GM12865 (cell line): ENCODE measurements around the gene KYNU.
"Not testable (repeated sequence)": the region's sequence is repeated elsewhere in the genome, so short reads cannot be mapped to it uniquely, and the experiment has no call there.

Experiments
- DNase-seq: peaks from one replicate; pipeline ENCODE4 v3.0.0; 2010; ENCODE audit warnings: low read depth
- H3K4me3 ChIP-seq: 2 replicates; pipeline ENCODE4 v1.5.1; 2011; ENCODE audit warnings: mild to moderate bottlenecking, low read depth, low read length, control low read depth
- TF ChIP-seq, protein P1 (sequence below): IDR thresholded peaks from 2 replicates; pipeline ENCODE4 v1.5.1; 2011; ENCODE audit warnings: low read length, control low read depth, low read depth, inconsistent platforms; ENCODE audit not compliant: insufficient read depth; ENCODE audit errors: missing control alignments

Gene KYNU

DNA sequence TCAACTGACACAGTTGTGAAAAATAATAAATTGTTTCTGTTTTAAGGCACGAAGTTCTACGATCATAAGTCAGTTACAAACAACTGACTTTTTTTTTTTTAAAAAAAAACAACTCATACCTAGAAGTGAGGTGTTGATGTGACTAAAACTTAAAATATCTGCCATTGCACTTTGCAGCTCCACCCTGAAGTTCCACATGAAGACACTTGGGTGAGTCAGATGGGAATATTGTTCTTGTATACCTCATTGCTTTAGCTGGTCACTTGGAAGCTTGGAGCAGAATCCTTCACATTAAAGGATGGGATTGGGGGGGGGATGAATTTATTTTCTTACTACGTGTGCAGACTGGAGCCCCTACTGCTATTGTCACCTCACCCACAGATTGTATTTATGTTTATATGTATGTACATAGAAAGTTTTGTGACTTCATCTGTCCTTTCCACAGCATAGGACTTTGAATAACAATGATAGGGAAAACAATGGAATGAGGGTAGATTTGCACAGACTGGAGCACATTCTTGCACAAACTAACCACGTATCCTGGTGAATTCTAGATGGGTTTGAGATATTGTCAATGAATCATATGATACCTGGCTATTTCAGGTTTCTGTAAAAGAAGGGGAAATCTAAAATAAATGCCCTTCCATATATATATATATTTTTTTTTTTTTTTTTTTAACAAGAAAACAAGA lies 193.9 kb downstream of the KYNU start:
- TF ChIP-seq, protein P1, sequence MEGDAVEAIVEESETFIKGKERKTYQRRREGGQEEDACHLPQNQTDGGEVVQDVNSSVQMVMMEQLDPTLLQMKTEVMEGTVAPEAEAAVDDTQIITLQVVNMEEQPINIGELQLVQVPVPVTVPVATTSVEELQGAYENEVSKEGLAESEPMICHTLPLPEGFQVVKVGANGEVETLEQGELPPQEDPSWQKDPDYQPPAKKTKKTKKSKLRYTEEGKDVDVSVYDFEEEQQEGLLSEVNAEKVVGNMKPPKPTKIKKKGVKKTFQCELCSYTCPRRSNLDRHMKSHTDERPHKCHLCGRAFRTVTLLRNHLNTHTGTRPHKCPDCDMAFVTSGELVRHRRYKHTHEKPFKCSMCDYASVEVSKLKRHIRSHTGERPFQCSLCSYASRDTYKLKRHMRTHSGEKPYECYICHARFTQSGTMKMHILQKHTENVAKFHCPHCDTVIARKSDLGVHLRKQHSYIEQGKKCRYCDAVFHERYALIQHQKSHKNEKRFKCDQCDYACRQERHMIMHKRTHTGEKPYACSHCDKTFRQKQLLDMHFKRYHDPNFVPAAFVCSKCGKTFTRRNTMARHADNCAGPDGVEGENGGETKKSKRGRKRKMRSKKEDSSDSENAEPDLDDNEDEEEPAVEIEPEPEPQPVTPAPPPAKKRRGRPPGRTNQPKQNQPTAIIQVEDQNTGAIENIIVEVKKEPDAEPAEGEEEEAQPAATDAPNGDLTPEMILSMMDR = no peak
- no peak overlapping the region for H3K4me3 ChIP-seq
- no peak for DNase-seq

DNA sequence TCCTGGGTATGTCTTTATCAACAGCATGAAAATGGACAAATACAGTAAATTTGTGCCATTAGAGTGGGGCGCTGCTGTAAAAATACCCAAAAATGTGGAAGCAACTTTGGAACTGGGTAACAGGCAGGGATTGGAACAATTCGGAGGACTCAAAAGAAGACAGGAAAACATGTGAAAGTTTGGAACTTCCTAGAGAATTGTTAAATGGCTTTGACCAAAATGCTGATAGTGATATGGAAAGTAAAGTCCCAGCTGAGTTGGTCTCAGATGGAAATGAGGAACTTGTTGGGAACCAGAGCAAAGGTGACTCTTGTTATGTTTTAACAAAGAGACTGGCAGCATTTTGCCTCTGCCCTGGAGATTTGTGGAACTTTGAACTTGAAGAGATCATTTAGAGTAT lies 197.4 kb downstream of the KYNU start:
- DNase-seq, H3K4me3 ChIP-seq: not testable (repeated sequence)

DNA sequence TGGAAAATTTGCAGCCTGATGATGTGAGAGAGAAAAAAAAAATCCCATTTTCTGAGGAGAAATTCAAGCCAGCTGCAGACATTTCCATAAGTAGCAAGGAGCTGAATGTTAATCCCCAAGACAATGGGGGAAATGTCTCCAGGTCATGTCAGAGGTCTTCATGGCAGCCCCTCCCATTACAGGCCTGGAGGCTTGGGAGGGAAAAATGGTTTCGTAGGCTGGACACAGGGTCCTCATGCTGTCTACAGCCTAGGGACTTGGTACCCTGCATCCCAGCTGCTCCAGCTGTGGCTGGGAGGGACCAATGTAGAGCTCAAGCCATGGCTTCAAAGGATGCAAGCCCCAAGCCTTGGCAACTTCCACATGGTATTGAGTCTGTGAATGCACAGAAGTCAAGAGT lies 198.2 kb downstream of the KYNU start:
- no peak for DNase-seq
- TF ChIP-seq, protein P1 = no peak
- H3K4me3 ChIP-seq = no peak overlapping the region

DNA sequence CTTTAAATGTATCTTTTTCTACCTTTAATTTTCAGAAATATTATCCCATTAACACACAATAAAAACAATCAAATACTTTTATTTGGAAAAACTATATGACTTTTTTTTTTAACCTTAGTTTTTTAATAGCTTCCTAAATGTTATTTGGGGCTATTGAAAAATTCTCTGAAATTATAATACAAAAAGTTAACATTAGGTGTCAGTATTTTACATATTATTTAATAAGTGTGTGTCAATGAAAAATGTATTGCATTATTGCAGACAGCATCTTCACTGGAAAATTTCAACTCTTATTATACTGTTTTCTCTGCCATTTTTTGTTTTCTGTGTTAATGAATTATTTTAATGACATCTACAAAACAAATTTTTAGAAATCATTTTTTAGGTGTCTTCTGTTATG lies 200.6 kb downstream of the KYNU start:
- no peak overlapping the region for H3K4me3 ChIP-seq
- DNase-seq = no peak
- TF ChIP-seq, protein P1 = no peak

DNA sequence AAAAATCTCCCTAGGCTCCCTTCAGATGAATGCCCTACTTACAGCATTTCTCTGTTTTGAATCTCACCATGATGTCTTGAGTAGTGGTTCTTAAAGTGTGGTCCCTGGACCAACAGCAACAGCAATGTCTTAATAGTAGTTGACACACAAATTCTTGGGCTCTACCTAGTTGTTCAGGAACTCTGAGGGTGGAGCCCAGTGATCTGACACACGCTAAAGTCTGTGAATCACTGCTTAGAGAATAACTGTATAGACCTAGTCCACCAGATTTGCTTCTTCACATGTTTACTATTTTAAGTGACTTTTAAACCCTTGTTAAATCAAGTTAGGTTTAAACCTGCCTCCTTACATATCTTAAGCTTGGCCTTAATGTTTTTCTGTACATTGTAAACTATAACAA lies 204.2 kb downstream of the KYNU start:
- TF ChIP-seq, protein P1 = no peak
- H3K4me3 ChIP-seq = no peak overlapping the region
- DNase-seq = no peak

DNA sequence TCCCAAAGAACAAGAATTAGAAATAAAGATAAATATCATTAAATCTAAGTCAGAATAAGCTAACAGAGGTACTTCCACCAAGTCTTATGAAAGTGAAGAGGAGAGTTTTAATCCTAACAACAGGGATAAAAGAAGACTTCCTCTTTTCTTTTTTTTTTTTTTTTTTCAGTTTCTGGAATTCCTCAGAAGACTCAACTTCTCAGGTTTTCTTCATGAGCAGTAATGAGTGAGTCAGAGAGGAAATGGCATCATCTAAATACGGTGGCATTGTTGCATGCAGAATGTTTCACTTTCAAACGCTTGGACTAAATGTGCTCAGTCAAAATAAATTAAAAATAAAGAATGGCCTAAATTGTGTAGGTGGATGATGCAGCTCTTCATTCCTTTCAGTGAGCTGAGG lies 206.2 kb downstream of the KYNU start:
- no peak for DNase-seq

DNA sequence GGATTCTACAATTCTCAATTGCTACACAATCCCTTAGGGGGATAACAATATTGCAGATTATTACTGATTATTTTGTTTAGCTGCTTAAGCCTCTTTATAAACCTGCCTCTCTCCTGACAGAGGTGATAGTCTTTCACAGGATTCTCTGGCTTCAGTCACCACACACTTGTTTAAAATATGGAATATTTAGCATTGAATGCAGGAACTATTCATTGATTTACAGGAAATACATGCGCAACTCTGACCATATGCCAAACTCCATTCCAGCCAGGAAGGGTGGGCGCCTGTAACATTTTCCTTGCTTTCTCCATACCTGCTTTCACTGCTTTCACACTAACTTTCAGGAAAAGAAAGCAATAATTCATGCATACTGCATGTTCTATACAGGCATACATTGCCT lies 207.0 kb downstream of the KYNU start:
- TF ChIP-seq, protein P1 = no peak
- no peak for DNase-seq
- no peak overlapping the region for H3K4me3 ChIP-seq

More for the DNA sequence above, 206.2 kb downstream of the KYNU start:
- H3K4me3 ChIP-seq = no peak overlapping the region
- TF ChIP-seq, protein P1 = no peak
